22Rv1 (cell line): ENCODE measurements around the gene HS6ST3.

ENCODE experiments used
- ZFX ChIP-seq: fragments of 450-650 bp; IDR thresholded peaks from 2 replicates; pipeline ENCODE4 v1.6.1; 2017; ENCODE audit warnings: antibody characterized with exemption, borderline replicate concordance
- TF ChIP-seq, protein P1 (sequence below): fragments of 450-650 bp; IDR thresholded peaks from 2 replicates; pipeline ENCODE4 v1.5.1; 2017; ENCODE audit warnings: mild to moderate bottlenecking

DNA sequence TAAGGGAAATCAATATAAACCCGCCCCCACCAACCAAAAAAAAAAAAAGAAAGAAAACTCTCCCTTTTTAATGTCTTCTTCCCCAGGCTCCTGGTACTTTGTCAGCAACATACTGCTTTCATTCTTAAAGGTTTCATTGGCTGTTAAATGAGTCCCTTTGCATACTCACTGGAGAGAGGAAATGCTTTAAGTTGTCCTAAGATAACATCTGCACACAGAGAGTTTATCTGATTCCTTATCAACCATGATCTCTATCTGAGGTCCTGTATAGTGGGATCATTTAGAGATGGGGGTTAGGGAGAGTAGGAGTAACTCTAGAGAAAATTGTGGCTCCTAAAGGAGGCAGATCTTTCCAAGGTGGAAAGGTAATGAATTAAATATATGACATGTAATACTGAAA, 747.9 kb downstream of the HS6ST3 start:
- TF ChIP-seq, protein P1, sequence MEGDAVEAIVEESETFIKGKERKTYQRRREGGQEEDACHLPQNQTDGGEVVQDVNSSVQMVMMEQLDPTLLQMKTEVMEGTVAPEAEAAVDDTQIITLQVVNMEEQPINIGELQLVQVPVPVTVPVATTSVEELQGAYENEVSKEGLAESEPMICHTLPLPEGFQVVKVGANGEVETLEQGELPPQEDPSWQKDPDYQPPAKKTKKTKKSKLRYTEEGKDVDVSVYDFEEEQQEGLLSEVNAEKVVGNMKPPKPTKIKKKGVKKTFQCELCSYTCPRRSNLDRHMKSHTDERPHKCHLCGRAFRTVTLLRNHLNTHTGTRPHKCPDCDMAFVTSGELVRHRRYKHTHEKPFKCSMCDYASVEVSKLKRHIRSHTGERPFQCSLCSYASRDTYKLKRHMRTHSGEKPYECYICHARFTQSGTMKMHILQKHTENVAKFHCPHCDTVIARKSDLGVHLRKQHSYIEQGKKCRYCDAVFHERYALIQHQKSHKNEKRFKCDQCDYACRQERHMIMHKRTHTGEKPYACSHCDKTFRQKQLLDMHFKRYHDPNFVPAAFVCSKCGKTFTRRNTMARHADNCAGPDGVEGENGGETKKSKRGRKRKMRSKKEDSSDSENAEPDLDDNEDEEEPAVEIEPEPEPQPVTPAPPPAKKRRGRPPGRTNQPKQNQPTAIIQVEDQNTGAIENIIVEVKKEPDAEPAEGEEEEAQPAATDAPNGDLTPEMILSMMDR = no peak
- no peak for TF ChIP-seq ZFX
